Measurements from ENCODE around the gene CYTH2.
"Not testable (repeated sequence)": the region's sequence is repeated elsewhere in the genome, so short reads cannot be mapped to it uniquely, and the experiment has no call there.

CYTH2 gene

GRCh38 chr19:48477698-48478338 lies 8.6 kb downstream of the CYTH2 start:
- no peak for DNase-seq (ENCODE audit: low read depth)

- DNase-seq (ENCODE audit: low read depth), result no peak
Measured at GRCh38 chr19:48478339-48479256, 9.4 kb downstream of the CYTH2 start.

GRCh38 chr19:48479686-48480085 lies 10.5 kb downstream of the CYTH2 start:
- DNase-seq (ENCODE audit: low read depth), result no peak

- DNase-seq (ENCODE audit: low read depth), result no peak
Measured at GRCh38 chr19:48480183-48480557, 11.0 kb downstream of the CYTH2 start.

- DNase-seq (ENCODE audit: low read depth), result peak; percentile 24
Measured at GRCh38 chr19:48480558-48481500, 11.7 kb downstream of the CYTH2 start.

- no peak for DNase-seq (ENCODE audit: low read depth)
Measured at GRCh38 chr19:48481846-48482639, 12.9 kb downstream of the CYTH2 start.

GRCh38 chr19:48483301-48483700 lies 14.1 kb downstream of the CYTH2 start:
- no peak for DNase-seq (ENCODE audit: low read depth)

GRCh38 chr19:48484247-48484893 lies 15.2 kb downstream of the CYTH2 start:
- no peak for DNase-seq (ENCODE audit: low read depth)

- no peak for DNase-seq (ENCODE audit: low read depth)
Measured at GRCh38 chr19:48484931-48485612, 15.9 kb downstream of the CYTH2 start.

GRCh38 chr19:48486706-48487105 lies 17.5 kb downstream of the CYTH2 start:
- not testable (repeated sequence) for DNase-seq (ENCODE audit: low read depth)

- DNase-seq (ENCODE audit: low read depth), result no peak
Measured at GRCh38 chr19:48487544-48487943, 18.4 kb downstream of the CYTH2 start.

- DNase-seq (ENCODE audit: low read depth), result no peak
Measured at GRCh38 chr19:48487948-48488347, 18.8 kb downstream of the CYTH2 start.

- not testable (repeated sequence) for DNase-seq (ENCODE audit: low read depth)
Measured at GRCh38 chr19:48488478-48488877, 19.3 kb downstream of the CYTH2 start.

GRCh38 chr19:48489608-48490216 lies 20.5 kb downstream of the CYTH2 start:
- peak; percentile 77 for DNase-seq (ENCODE audit: low read depth)

GRCh38 chr19:48490981-48491792 lies 22.0 kb downstream of the CYTH2 start:
- no peak for DNase-seq (ENCODE audit: low read depth)

GRCh38 chr19:48491793-48492123 lies 22.6 kb downstream of the CYTH2 start:
- DNase-seq (ENCODE audit: low read depth), result no peak

- DNase-seq (ENCODE audit: low read depth), result peak; percentile 61
Measured at GRCh38 chr19:48492925-48493717, 24.0 kb downstream of the CYTH2 start.

GRCh38 chr19:48493718-48494401 lies 24.7 kb downstream of the CYTH2 start:
- no peak for DNase-seq (ENCODE audit: low read depth)

All from stimulated activated CD8-positive, alpha-beta memory T cell treated with anti-CD3 and anti-CD28 coated beads, Interleukin-7, amount 100 ng/mL, for 24 hours (primary cell).